Gastroesophageal sphincter (tissue), 3 donors: ENCODE results near the gene DENND2C.

Source experiments
- CTCF ChIP-seq, 4 experiments: fragments of 200-600 bp in 2 of 4; fragments of 450-650 bp in 2 of 4; sonication (generic) in 1 of 4; IDR thresholded peaks; one replicate each; pipeline ENCODE4 v1.5.1; 2017 to 2019; ENCODE audit warnings: antibody characterized with exemption in 4 of 4, mild to moderate bottlenecking in 2 of 4, moderate library complexity in 2 of 4
- EP300 ChIP-seq: sonication (generic); formaldehyde crosslinking; IDR thresholded peaks from one replicate; pipeline ENCODE4 v1.6.1; 2017; ENCODE audit warnings: antibody characterized with exemption, mild to moderate bottlenecking
- POLR2AphosphoS5 ChIP-seq: sonication (generic); formaldehyde crosslinking; IDR thresholded peaks from one replicate; pipeline ENCODE4 v1.6.1; 2017; ENCODE audit warnings: antibody characterized with exemption

- TF ChIP-seq POLR2AphosphoS5 (no peak), CTCF (IDR thresholded peaks at IDR 0.05) (no peak), EP300 (no peak)
Measured at GRCh38 chr1:114648503-114648902, 21.3 kb downstream of the DENND2C start.
